ENCODE data around the gene GID8.

The GID8 gene

DNA sequence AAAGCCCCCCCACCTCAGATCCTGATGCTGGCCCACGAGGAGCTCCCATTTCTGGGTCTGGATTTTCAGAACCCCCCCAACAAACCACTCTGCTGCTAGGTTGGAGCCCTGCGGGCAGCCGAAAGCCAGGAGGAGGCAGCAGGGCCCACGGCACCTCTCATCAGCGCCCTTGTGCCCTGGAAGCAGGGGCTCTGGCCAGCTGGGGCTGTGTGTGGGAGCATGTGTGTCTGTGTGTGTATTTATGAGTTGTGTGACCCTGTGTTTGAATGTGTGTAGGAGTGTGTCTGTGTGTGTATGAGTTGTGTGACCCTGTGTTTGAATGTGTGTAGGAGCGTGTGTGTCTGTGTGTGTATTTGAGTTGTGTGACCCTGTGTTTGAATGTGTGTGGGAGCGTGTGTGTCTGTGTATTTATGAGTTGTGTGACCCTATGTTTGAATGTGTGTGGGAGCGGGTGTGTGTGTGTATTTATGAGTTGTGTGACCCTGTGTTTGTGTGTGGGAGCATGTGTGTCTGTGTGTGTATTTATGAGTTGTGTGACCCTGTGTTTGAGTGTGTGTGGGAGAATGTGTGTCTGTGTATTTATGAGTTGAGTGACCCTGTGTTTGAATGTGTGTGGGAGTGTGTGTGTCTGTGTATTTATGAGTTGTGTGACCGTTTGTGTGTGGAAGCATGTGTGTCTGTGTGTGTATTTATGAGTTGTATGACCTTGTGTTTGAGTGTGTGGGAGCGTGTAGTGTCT lies 33.4 kb downstream of the GID8 start:
- DNase-seq = no peak

DNA sequence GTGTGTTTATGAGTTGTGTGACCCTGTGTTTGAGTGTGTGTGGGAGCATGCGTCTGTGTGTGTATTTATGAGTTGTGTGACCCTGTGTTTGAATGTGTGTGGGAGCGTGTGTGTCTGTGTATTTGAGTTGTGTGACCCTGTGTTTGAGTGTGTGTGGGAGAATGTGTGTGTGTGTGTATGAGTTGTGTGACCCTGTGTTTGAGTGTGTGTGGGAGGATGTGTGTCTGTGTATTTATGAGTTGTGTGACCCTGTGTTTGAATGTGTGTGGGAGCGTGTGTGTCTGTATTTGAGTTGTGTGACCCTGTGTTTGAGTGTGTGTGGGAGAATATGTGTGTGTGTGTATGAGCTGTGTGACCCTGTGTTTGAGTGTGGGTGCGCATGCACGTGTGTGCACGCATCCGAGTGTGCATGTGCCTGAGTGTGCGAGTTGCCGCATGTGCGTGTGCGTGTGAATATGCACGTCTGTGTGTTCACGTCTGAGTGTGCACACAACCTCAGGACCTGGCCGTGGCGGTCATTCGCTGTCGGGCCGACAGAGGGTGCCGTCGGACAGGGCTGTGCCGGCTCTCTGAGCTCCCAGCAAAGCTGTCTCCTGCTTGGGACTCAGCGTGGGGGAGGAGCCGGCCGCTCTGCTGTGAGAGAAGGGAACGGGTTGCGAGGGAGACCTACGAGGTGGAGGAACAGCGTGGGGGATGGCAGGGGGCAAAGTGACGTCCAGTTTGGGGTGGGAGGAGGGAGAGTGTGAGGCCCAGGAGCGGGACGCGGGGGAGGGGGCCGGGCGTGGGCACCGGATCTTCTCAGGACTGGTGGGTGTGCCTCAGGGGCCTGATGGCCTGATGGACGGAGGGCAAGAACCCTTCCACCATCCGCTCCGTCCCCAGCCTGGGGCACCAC lies 34.2 kb downstream of the GID8 start:
- DNase-seq = peak; percentile 69

DNA sequence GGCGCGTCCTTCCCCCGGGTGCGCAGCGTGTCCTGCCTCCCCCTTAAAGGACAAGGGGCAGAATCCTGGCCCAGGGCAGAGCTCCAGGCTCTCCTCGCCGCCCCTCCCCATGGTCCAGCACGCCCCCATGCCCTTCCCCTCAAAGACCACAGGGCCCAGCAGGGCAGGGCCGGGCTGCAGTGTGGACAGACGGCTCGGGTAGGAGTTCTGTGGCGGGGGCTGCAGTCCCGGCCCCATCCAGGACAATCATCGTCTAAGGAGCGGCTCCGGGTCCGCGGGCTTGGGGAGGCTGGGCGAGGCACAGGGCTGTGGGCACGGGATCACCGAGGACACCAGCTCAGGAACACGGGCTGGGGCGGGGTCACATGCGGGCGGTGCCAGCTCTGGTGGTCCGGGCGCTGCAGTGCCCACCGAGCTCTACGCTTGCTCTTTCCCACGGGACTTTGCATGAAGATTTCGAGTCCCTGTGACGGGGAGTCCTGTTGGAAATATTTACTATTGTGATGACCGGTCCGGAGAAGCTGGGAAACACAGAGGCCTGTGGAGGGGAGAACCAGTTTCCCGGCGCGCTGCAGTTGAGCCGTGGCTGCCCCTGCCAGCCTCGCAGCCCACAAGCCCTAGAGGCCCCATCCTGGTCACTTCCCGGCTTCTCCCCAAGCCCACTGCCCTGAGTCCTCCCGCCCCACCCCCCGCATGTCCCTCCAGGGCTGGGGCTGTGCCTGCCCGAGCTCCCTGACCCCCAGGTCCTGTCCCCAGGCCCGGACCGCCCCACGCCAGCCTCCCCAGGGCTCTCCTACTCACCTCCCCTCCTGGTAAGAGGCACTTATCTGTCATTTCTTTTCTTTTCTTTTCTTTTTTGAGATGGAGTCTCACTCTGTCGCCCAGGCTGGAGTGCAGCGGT lies 35.1 kb downstream of the GID8 start:
- DNase-seq = no peak

DNA sequence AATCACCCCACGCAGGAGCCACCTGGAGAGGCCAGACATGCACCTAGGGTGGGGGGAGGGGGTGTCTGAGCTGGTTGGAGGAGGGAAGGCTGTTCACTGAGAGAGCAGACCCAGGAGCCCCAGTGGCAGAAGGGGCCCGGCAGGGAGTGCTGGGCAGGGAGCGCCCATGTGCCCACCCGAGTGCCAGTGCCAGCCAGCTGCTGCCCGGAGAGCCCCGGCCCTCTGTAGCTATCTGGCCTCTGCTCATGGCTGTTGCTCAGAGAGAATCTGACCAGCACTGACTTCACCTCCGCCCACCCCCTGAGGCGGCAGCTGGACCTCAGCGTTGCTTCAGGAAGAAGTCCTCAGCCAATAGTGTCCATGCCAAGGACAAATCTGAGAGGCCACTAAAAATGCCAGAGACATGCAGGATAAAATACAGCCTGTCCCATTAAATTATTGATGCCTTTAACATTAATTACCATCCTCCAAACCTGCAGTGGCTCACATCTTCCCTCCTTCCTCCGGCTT lies 37.4 kb downstream of the GID8 start:
- DNase-seq = no peak

DNA sequence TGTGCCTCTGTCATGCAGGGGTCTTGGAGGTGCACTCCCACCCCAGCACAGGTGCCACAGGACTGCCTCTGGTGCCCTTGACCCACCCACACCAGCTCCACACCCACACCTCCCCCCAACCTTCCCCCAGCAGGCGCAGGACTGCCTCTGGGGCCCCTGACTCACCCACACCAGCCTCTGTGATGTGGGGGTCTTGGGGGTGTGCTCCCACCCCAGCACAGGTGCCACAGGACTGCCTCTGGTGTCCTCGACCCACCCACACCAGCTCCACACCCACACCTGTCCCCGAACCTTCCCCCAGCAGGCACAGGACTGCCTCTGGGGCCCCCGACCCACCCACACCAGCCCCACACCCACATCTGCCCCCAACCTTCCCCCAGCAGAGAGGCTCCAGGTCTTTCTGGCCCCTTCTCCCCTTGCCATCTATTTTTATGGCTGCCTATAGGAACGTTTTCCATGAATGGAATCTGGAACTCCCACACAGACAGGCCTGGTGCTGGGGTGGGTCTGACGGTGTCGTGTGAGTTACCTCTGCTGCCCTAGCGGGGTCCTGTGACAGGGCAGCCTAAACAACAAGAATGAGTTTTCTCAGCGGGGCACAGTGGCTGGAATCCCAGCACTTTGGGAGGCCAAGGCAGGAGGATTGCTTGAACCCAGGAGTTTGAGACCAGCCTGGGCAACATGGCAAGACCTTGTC lies 38.0 kb downstream of the GID8 start:
- no peak for DNase-seq

DNA sequence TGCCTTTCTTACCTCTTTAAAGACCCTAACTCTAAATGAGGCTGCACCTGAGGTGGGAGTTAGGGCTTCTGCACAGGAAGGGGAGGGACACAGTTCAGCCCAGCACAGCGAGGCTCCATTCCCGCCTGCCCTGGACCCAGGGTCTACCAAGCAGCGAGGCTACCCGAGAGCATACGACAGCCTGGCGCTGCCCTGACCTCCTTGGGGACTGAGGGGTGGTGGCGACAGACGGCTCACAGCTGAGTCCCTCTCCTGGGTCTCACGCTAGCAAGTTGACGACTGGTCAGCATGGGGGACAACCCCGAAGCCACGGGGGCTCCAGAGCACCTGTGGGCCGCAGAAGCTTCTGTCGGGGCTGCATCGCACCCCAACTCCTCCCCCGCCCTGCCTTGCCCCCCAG lies 38.9 kb downstream of the GID8 start:
- DNase-seq = no peak

DNA sequence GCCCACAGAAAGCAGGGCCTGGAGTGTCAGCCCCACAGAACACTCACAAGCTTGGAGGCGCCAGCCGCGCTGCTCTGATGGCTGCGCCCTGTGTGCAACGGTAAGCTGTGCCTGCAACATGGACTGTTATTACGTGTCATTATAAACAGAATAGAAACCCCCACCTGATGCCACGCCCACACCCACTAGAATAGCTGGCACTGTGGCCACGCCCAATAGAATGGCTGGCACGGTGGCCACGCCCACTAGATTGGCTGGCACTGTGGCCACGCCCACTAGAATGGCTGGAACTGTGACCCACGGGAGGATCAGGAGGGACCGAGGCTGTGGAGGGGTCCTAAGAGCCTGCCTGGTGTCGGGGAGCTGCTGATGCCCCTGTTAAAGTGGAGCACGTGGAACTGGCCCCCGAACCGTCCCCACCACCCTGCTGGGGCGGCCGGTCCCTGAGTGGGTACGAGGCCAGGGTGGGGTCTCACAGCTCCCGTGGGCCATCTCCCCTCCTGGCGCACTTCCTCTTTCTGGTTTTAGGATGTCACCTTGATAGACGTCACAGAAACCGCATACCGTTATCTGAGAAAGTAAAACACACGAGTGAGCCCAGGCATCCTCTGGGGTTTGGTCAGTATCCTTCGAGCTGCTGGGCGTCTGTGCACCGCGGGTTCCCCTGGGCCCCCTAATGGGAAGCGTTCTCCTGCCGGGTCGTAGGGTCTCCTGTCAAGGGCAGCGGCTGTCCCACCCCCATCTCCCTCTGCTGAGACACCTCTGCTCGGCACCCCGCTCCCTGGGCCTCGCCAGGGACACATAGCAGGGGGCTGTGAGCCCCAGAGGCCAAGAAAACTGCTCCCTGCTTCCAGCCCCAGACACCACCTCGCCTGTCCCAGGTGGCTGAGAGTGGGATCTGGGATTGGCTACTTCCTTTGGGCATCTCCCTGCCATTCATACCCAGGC lies 39.9 kb downstream of the GID8 start:
- DNase-seq = no peak

DNA sequence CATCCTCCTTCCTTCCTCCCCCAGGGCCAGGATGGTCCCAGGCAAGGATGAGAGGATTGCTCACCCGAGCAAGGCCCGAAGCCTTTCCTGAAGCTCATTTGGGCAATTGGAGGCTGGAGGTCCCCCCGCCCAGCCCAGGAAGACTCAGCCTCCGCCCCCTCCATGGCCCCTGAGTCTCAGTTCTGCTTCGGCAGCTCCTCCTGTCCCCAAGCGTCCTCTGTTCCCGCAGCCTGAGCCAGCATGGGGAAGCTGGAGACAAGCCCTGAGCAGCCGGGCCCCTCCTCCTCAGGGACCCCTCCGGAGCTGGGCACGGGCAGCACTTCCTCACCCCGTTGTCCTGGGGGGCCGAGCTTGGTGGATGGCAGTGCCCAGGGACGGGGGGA lies 40.6 kb downstream of the GID8 start:
- DNase-seq = no peak

DNA sequence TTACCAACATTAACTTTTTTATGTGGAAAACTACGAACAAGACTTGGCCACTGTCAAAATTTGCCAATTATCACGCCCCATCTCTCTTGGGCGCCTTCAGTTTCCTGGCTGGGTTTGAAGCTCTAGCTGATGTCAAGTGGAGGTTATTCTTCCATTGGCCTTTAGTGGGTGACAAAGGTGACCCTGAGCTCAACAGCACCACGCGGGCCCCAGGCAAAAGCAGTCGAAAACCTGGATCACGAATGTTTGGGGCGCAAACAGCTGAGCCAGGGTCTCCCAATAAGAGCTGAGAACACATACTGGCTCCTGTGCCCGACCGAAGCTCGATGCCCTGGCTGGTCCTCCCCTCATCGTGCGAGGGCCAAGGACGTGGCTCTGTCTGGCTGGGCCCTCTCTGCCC lies 41.4 kb downstream of the GID8 start:
- no peak for DNase-seq

DNA sequence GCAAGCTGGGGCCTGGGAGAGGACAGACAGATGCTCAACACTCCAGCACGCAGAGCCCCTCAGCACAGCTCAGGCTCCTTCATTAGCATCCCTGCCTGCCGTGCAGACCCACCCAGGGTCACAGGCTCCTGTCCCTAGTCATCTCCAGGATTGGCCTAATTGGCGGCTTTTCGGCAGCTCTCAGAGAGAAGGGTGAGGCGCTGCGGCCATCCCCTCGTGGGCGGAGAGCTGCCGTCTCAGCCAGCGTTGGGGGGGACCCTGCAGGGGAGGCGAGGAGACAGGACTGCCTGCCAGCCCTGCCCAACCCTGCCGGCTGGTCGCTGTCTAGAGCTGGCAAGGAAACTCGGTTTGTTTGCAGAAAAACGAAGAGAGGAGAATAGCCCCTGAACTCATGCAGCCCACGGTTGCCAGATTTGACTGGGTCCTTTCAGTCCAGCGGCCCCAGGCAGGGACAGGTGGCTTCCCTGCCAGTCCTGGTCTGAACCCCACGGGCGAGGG lies 42.0 kb downstream of the GID8 start:
- no peak for DNase-seq

DNA sequence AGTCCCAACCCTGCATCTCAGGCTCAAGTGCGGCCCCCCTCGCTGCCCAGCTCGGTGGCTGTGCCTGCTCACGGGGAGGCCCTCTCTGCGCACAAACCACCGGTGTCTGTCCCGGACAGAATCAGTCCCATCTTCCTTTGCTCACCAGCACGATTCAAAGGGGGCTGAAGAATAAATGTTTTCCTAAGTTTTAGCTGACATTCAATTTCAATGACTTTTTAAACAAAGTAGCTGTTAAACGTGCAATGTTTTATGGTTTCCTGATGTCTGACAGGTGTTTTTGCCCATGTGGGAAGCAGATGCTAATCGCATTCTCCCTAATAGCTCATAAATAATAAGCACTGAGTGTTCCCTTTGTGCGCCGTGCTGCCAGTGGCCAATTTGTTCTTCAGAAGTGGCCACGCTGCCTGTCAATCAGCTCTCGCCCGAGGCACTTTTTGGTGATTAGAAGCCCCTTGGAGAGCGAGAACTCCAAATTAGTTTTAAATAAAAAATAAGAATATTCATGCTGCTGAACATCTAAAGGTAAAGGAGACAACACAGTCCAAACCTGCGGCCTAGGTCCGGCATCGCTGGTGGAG lies 42.5 kb downstream of the GID8 start:
- DNase-seq = no peak

DNA sequence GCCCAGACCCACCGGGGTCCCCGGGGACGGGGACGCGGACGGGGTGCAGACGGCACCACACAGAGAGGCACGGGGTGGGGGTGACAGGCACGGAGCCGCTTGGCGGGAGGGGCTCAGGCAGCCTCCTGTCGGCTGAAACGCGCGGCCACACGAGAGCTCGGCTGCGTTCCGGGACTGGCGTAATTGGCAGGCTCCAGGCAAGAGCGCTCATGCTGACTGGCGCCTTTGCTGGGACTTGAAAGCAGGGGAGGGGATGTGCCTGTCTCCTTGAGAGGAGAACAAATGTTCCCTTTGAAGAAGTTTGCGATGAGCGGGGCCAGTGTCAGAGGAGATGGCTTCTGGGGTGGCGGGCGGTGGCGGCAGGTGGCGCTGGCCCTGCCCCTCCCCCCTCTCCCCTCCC lies 43.0 kb downstream of the GID8 start:
- no peak for DNase-seq

DNA sequence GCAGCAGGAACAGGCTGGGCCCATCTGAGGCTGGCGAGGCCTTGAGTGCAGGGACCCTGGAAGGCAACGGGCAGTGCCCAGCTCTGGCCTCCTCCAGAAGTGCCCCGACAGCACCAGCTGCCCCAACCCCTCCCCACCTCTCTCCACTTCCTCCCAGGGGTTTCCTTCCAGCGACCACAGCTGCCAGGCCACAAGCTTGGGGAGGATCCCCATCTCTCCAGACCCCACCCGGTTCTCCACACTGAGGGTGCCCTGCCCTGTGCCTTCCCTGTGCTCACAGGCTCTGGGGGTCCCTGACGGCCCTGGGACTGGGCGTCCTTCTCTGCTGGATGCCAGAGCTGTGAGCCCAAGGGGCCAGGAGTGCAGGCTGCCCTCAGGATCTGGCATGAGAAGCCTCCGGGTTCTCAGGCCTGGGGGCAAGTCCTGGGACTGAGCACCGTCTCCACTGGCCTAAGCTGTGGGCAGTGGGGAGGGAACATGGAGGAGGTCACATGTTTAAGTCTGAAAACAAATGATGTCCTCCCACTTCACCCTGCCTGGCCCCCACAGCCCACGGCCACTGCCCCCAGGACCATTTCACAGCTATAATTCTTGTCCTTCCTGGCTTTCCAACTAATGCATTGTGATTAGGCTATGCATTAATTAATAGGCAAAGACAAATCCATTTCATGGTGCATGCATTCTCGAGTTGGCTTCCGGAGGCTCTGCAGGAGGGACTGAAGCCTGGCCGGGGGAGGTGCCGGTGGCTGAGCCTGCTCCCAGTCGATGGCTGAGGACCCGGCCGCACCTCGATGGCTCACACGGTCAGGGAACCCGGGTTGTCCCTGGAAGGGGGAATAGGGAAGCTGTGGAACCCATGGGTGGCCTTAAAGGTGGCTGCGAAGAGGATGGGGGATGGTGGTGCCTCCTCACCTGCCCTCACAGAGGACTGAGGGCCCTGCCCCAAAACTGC lies 44.5 kb downstream of the GID8 start:
- DNase-seq = no peak

DNA sequence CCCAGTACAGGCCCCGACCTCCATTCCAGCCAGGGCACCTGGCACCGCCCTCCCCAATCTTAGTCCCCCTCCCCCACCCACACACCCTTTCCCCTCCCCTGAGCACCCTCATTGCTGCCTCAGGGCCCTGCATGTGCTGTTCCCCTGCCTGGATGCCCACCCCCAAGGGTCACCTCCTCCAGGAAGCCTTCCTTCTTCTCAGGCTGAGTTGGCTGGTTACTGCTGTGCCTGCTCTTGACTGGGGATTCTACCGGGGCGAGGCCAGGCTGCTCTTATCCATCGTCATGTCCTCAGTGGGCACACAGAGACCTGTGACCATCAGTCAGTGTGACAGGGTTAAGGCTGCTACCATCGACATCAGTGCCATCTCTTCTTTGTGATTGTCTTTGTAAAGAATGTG lies 45.3 kb downstream of the GID8 start:
- DNase-seq = no peak

DNA sequence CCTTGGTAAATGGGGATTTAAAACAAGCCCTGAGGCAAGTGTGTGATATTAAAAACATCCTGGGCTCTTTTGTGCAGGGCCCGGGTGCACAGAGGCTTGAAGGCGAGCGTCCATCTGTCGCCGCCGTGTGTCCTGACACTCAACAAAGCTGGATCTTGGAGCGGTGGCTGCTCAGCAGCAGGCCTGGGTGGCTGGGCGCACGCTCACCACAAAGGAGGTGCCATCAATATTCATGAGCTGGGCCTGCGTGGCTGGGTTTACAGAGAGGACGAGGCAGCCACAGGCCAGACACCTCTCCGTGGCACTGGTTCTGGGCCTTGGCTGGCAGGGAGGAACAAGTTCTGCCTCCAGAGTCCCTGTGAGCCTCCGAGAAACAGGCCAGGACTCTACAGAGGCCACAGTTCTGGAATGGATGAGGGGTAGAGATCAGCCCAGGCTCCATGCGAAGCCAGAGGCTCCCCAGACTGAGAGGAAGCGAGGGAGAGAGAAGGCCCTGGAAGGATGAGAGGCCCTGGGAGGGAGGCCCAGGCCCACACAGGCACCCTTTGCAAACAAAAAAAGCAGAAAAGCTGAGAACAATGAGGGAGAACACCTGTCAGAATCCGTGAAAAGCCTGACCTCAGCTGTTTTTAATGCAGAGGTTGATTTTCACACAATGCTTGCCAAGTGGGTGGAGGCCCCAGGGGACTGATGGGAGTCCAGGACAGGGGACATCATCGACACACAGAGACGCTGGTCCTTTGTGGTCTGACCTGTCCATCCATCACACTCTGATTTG lies 46.9 kb downstream of the GID8 start:
- DNase-seq = no peak

DNA sequence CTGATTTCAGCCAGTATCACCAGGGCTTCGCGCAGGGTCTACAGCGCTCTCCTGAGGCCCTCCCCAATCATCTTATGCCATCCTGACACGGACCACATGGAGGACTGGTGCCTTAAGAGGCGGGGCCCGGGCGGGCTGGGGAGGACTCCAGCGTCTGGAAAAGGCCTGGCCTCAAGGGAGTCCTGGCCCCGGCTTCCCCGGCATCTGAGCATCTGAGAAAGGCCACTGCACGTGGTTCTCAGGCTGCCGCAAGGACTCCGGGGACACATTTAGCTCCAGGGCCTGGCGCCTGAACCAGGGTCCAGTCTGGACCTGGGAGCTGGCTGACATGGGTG lies 47.5 kb downstream of the GID8 start:
- DNase-seq = no peak

DNA sequence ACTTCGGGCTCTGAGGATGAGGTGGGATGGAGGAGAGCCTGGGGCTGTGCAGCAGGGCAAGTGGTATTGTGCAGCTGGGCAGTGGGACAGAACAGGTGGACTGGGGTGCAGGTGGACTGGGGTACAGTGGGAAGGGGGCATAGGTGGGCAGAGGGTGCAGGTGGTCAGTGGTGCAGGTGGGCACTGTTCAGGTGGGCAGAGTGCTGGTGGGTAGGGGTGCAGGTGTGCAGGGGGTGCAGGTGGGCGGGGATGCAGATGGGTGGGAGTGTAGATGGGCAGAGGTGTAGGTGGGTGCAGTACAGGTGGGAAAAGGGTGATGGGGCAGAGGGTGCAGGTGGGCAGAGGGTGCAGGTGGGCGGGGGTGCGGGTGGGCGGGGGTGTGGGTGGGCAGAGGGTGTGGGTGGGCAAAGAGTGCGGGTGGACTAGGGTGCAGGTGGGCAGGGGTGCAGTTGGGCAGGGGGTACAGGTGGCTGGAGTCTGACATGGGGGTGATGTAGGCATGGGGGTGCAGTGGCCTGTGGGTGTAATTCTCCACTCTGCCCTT lies 48.4 kb downstream of the GID8 start:
- DNase-seq = no peak

DNA sequence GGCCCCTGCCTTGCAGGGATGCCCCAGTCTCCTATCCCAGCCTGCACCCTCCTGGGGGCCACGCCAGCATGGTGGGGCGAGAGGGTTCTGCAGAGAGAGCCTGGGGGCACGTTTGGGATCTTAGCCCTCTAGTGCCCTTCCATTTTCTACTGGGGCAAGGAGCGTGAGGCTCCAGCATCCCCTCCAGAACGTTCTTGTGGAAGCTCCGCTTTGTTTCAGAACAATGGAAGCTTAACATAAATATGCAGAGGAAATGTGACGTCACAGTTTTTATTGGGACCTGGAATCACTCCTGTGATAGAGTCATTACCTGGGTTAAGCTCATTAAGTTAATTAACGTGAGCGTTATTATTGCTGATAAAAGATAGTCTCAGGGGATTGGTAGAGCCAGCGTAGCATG lies 49.2 kb downstream of the GID8 start:
- DNase-seq = no peak

DNA sequence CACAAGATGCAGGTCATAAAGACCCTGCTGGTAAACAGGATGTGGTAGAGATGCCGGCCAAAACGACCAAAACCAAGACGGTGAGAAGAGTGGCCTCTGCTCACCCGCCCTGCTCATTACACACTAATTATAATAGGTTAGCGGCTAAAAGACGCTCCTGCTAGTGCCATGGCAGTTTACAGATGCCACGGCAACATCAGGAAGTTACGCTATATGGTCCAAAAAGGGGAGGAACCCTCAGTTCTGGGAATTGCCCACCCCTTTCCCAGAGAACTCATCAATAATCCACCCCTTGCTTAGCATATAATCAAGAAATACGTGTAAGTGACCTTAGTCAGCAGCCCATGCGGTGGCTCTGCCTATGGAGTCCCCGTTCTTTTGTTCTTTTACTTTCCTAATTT lies 51.3 kb downstream of the GID8 start:
- DNase-seq = no peak
